Prostate gland (tissue), 2 donors: ENCODE data around the gene SPTBN2. TPM values are rescaled to one million over a fixed set of nuclear protein-coding genes. Genes with fewer than 3 reads are reported as not detected.

Experiments
- DNase-seq: peaks from one replicate; pipeline ENCODE4 v3.0.0-alpha.2; 2019; ENCODE audit warnings: low spot score
- H3K27ac ChIP-seq, 2 donors: fragments of 200-600 bp; sonication (generic); 2 replicates each; pipeline ENCODE4 v1.5.1; 2017 to 2019
- H3K27me3 ChIP-seq: fragments of 200-600 bp; sonication (generic); replicated peaks from 2 replicates; pipeline ENCODE4 v1.5.1; 2019; ENCODE audit not compliant: insufficient read depth
- H3K36me3 ChIP-seq, 2 donors: fragments of 200-600 bp; sonication (generic); 1 replicate in 1 of 2; 2 replicates in 1 of 2; pipeline versions ENCODE4 v1.5.1 to v1.8.1; 2017 to 2019
- H3K4me1 ChIP-seq: fragments of 200-600 bp; sonication (generic); replicated peaks from 2 replicates; pipeline ENCODE4 v1.5.1; 2019
- H3K4me3 ChIP-seq, 2 donors: fragments of 200-600 bp; sonication (generic); 2 replicates each; pipeline ENCODE4 v1.5.1; 2017 to 2019
- H3K9me3 ChIP-seq: fragments of 200-600 bp; sonication (generic); 2 replicates; pipeline ENCODE4 v1.5.1; 2017
- POLR2A ChIP-seq: fragments of 450-650 bp; IDR thresholded peaks from one replicate; pipeline ENCODE4 v1.6.1; 2016; ENCODE audit warnings: antibody characterized with exemption, mild to moderate bottlenecking
- POLR2AphosphoS5 ChIP-seq: sonication (generic); formaldehyde crosslinking; IDR thresholded peaks from one replicate; pipeline ENCODE4 v1.6.1; 2017; ENCODE audit warnings: antibody characterized with exemption
- WGBS: methylation state at CpG from one replicate; pipeline ENCODE4 v1.1.5; 2018; 5-methylcytosine and 5-hydroxymethylcytosine counted together
- intact Hi-C: fragments of 100-400 bp; cut with DNase I; formaldehyde crosslinking; loops from one replicate; pipeline ENCODE4 v1.14.2; 2022
- total RNA-seq, 2 donors: library from RNA; depleted of rRNA; stranded (reverse); fragments of >200 nt; gene quantifications; one replicate each; pipeline ENCODE4 v1.1.0, GENCODE V29; 2016
- TF ChIP-seq, protein P1 (sequence below), 4 experiments: fragments of 200-600 bp in 2 of 4; fragments of 450-650 bp in 2 of 4; sonication (generic) in 2 of 4; IDR thresholded peaks; 1 replicate in 3 of 4; 2 replicates in 1 of 4; pipeline ENCODE4 v1.5.1; 2016 to 2019; ENCODE audit warnings: antibody characterized with exemption in 4 of 4, mild to moderate bottlenecking in 2 of 4, moderate library complexity in 2 of 4

Gene SPTBN2
- total RNA-seq, 2 donors from 2014 or later, result 139 to 140 TPM

DNA sequence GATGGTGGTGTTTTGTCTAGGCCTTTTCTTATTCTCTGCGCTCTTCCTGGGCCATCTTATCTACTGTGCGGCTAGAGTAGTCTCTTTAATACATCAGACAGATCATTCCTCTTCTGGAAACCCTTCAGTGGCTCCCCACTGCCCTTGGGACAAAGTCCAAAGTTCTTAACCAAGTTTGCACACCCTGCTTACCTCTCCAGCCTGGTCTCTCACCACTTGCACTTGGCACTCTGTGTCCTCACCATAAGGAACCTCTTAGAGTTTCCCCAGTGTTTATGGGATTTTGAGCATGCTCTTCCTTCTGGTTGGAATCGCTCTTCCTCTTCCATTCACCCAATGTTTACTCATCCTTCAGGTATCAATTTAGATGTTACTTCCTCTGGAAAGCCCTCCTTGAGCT is 5.2 kb upstream of the SPTBN2 start:
- WGBS, result 93% methylated on average over 3 of the region's 3 CpGs

DNA sequence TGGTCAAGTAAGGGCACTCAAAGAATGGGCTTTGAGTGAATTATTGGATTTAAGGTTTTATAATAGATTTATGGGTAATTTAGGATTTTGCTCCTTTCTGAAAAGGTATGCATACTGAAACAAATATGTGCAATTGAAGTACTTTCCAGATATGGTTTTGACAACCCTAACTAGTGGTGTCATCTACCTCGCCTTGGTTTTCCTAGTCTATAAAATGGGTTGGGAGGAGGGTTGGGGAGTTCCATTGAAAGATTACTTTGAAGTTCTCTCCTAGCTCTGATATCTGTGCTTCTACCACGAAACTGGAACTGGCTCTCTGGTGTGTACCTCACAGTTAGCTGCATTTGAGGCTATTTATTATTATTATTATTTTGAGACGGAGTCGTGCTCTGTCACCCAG is 431 bp upstream of the SPTBN2 start:
- Histone ChIP-seq H3K27ac (no peak overlapping the region), H3K4me3 (no peak overlapping the region), H3K9me3 (no peaks in the 10 kb centered on the region), H3K27me3 (no peaks in the 10 kb centered on the region), H3K4me1 (no peaks in the 10 kb centered on the region), H3K36me3 (no peaks in the 10 kb centered on the region)
- intact Hi-C loops, result no loop called here
- TF ChIP-seq POLR2AphosphoS5 (no peak), POLR2A (no peak)
- TF ChIP-seq, protein P1, sequence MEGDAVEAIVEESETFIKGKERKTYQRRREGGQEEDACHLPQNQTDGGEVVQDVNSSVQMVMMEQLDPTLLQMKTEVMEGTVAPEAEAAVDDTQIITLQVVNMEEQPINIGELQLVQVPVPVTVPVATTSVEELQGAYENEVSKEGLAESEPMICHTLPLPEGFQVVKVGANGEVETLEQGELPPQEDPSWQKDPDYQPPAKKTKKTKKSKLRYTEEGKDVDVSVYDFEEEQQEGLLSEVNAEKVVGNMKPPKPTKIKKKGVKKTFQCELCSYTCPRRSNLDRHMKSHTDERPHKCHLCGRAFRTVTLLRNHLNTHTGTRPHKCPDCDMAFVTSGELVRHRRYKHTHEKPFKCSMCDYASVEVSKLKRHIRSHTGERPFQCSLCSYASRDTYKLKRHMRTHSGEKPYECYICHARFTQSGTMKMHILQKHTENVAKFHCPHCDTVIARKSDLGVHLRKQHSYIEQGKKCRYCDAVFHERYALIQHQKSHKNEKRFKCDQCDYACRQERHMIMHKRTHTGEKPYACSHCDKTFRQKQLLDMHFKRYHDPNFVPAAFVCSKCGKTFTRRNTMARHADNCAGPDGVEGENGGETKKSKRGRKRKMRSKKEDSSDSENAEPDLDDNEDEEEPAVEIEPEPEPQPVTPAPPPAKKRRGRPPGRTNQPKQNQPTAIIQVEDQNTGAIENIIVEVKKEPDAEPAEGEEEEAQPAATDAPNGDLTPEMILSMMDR (IDR thresholded peaks at IDR 0.05), result no peak
- DNase-seq, result no peak
- WGBS, result 91% methylated on average over 4 of the region's 4 CpGs

More for the DNA sequence above, 5.2 kb upstream of the SPTBN2 start:
- DNase-seq, result no peak
- H3K4me3 ChIP-seq, result no peak overlapping the region
- TF ChIP-seq POLR2AphosphoS5, result no peak
- TF ChIP-seq, protein P1 (IDR thresholded peaks at IDR 0.05), result no peak
- no peak for TF ChIP-seq POLR2A
- no peaks in the 10 kb centered on the region for H3K36me3 ChIP-seq
- intact Hi-C loops, result no loop called here
- no peaks in the 10 kb centered on the region for H3K27me3 ChIP-seq
- H3K9me3 ChIP-seq, result no peaks in the 10 kb centered on the region
- no peaks in the 10 kb centered on the region for H3K4me1 ChIP-seq
- no peak overlapping the region for H3K27ac ChIP-seq

DNA sequence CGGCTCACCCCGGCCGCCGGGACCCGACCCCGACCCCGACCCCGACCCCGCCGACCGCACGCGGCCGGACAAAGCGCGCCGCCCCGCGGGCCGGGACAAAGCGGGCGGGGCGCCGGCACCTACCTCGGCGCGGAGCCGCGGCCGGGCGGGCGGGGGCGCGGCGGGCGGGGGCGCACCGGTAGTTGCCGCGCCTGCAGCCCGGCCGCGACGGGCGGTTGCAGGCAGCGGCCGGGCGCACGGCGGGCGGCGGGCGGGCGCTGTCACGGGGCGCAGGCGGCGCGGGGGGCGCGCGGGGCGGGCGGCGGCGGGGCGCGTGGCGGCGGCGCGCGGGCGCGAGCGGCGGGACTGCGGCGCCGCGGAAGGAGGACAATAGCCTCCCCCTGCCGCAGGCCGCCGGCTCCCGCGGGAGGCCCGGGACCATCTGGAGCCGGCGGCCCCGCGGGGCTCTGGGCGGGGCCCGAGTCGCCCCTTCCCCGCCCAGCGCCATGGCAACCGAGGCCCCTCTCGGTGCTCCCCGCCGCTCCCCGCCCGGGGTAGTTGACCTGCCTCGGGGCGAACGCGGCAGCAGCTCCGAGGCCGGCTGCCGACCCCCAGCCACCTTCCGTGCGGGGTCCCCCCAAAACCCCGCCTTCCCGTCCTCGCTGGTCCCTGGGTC is 851 bp downstream of the SPTBN2 start:
- intact Hi-C loops, result no loop called here
- no peak for DNase-seq
- H3K4me1 ChIP-seq, result no peaks in the 10 kb centered on the region
- peak overlapping the region; percentile 49 to 71 for H3K27ac ChIP-seq
- no peaks in the 10 kb centered on the region for H3K9me3 ChIP-seq
- peak overlapping the region; percentile 50 to 63 for H3K4me3 ChIP-seq
- H3K27me3 ChIP-seq, result no peaks in the 10 kb centered on the region
- no peaks in the 10 kb centered on the region for H3K36me3 ChIP-seq
- TF ChIP-seq POLR2AphosphoS5 (no peak), POLR2A (no peak)
- TF ChIP-seq, protein P1 (IDR thresholded peaks at IDR 0.05), result no peak
- under 1% methylated on average over 52 of the region's 114 CpGs for WGBS

DNA sequence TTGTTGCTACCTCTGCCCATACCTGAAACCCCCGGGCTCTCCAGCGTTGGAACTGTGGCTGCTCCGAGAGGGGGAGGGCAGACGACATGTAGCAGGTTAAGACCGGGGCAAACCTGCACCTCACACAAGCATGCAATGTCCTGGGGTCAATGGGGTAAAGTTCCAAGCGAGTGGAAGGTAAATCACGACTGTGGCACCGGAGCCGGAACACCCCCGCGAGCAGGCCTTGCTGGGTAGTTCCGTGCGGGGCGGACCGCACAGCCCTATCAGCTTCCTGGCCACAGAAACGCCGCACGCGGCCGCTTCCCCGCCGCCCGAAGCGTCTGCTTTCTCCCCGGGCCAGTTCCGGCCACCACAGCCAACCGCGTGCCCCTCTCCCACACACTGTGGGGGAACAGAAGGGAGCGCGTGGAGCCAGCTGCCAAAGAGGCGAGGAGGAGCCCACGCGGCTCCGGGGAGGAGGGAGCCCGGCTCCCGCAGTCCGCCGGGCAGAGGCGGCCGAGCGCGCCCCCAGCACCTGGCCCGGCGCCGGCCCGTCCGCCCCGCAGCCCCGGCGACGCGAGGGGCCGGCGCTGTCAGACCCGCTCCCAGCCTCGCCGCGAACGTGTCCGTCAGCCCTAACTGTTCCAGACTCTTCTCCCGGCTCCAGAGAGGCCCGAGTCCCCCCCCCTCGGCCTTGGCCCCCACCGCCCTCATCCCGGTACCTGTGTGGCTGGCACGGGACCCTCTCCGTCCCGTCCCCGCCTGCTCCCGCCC is 1.6 kb downstream of the SPTBN2 start:
- WGBS, result 2% methylated on average over 26 of the region's 70 CpGs
- H3K4me3 ChIP-seq, result peak overlapping the region; percentile 50 to 62
- TF ChIP-seq POLR2AphosphoS5 (no peak), POLR2A (no peak)
- TF ChIP-seq, protein P1 (IDR thresholded peaks at IDR 0.05), result no peak
- H3K4me1 ChIP-seq, result no peaks in the 10 kb centered on the region
- DNase-seq, result no peak
- intact Hi-C loops, result no loop called here
- H3K27me3 ChIP-seq, result no peaks in the 10 kb centered on the region
- peak overlapping the region in 1 of 2 donors; percentile 65 for H3K27ac ChIP-seq
- H3K9me3 ChIP-seq, result no peaks in the 10 kb centered on the region
- no peaks in the 10 kb centered on the region for H3K36me3 ChIP-seq

DNA sequence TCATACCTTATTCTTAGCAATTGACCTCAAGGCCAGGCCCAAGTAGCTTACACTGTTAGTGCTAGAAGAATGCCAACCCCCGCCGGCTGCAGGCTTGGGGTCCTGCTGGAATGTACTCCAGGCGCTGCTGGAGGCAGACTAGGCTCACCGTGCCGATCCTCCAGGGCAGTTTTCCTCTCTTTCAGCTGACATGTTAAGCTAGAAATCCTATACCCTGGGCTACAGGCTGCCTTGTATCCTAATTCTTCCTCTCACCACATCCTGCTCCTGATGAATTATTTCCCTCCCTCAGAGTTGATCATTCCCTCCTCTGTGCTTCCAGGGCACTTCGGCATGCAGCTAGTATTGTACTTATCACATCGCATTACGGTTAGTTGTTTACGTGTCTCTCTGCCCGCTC is 3.4 kb downstream of the SPTBN2 start:
- H3K4me3 ChIP-seq, result no peak overlapping the region
- no peaks in the 10 kb centered on the region for H3K27me3 ChIP-seq
- WGBS, result 77% methylated on average over 10 of the region's 10 CpGs
- no peaks in the 10 kb centered on the region for H3K36me3 ChIP-seq
- H3K27ac ChIP-seq, result no peak overlapping the region
- H3K9me3 ChIP-seq, result no peaks in the 10 kb centered on the region
- intact Hi-C loops, result no loop called here
- DNase-seq, result no peak
- no peaks in the 10 kb centered on the region for H3K4me1 ChIP-seq
- no peak for TF ChIP-seq POLR2A
- TF ChIP-seq, protein P1 (IDR thresholded peaks at IDR 0.05), result no peak
- no peak for TF ChIP-seq POLR2AphosphoS5
